HepG2 (cell line): ENCODE measurements around the gene ZC3H4. TPM values are rescaled to one million over a fixed set of nuclear protein-coding genes. Genes with fewer than 3 reads are reported as not detected.

Experiments used
- ATF7-NPFF ChIP-seq: sonication (generic); formaldehyde crosslinking; IDR thresholded peaks from 2 replicates; pipeline ENCODE4 v1.8.1; 2023; ENCODE audit warnings: mild to moderate bottlenecking, low read depth, missing genetic modification reagents, moderate library complexity
- JUND ChIP-seq: sonication (generic); formaldehyde crosslinking; IDR thresholded peaks from 2 replicates; pipeline ENCODE4 v1.8.0; 2022; ENCODE audit warnings: mild to moderate bottlenecking, missing genetic modification reagents
- MYC ChIP-seq: sonication (generic); formaldehyde crosslinking; IDR thresholded peaks from 2 replicates; pipeline ENCODE4 v1.9.0; 2021; ENCODE audit warnings: missing genetic modification reagents, borderline replicate concordance
- NFIC ChIP-seq: IDR thresholded peaks from 2 replicates; pipeline ENCODE4 v1.6.1; 2012; ENCODE audit warnings: mild to moderate bottlenecking, low read length, inconsistent platforms
- NFRKB ChIP-seq: fragments of 450-650 bp; IDR thresholded peaks from 2 replicates; pipeline ENCODE4 v1.6.1; 2017
- RBAK ChIP-seq: sonication (generic); formaldehyde crosslinking; IDR thresholded peaks from 2 replicates; pipeline ENCODE4 v1.5.1; 2020; ENCODE audit warnings: mild to moderate bottlenecking, missing genetic modification reagents
- TEAD2 ChIP-seq: sonication (generic); formaldehyde crosslinking; IDR thresholded peaks from 2 replicates; pipeline ENCODE4 v1.9.0; 2021; ENCODE audit warnings: missing genetic modification reagents
- ZNF430 ChIP-seq: sonication (generic); formaldehyde crosslinking; IDR thresholded peaks from 2 replicates; pipeline ENCODE4 v1.9.0; 2021; ENCODE audit warnings: mild to moderate bottlenecking, missing genetic modification reagents
- ZNF589 ChIP-seq: sonication (generic); formaldehyde crosslinking; conservative IDR thresholded peaks from 2 replicates; pipeline ENCODE4 v1.8.0; 2022; ENCODE audit warnings: mild to moderate bottlenecking, moderate library complexity, missing genetic modification reagents
- polyA plus RNA-seq, 8 experiments: library from polyadenylated mRNA; depleted of rRNA in 3 of 8; stranded (reverse) in 7 of 8; unstranded in 1 of 8; fragments of >200 nt; fragmentation: Illumina TruSeq in 4 of 8; extraction: Trizol in 4 of 8; gene quantifications; 2 replicates each; pipeline versions ENCODE4 v1.2.1 to v1.2.3, GENCODE V29; 2011 to 2016; ENCODE audit warnings: low read depth in 4 of 8, missing spikeins in 1 of 8, mixed read lengths in 1 of 8; ENCODE audit not compliant: insufficient read depth in 1 of 8
- total RNA-seq, 5 experiments: library from RNA; depleted of rRNA; stranded (reverse); fragments of >200 nt; fragmentation: Illumina TruSeq; extraction: Trizol; gene quantifications; 2 replicates each; pipeline ENCODE4 v1.2.3, GENCODE V29; 2016; ENCODE audit warnings: low read depth in 1 of 5
- TF ChIP-seq, protein P1 (sequence below): sonication (generic); formaldehyde crosslinking; IDR thresholded peaks from 2 replicates; pipeline ENCODE4 v1.4.0; 2020; ENCODE audit warnings: mild to moderate bottlenecking, missing genetic modification reagents
- TF ChIP-seq, protein P2 (sequence below), 2 experiments: fragments of 450-650 bp in 1 of 2; sonication (generic) in 1 of 2; formaldehyde crosslinking in 1 of 2; IDR thresholded peaks; 2 replicates each; pipeline versions ENCODE4 v1.6.1 to v1.8.0; 2016 to 2022; ENCODE audit warnings: antibody characterized with exemption in 1 of 2, mild to moderate bottlenecking in 1 of 2, missing genetic modification reagents in 1 of 2
- TF ChIP-seq, protein P3 (sequence below), 2 experiments: IDR thresholded peaks; 2 replicates each; pipeline ENCODE4 v1.6.1; 2011 to 2012; ENCODE audit warnings: low read length in 2 of 2, borderline replicate concordance in 1 of 2, low read depth in 1 of 2, mild to moderate bottlenecking in 1 of 2, moderate library complexity in 1 of 2

The ZC3H4 gene
- total and polyA plus RNA-seq, 2 of the 13 experiments (the other 11 are each of a cell fraction or from before 2014, with no cell fraction given) = 1.8 to 10.7 TPM

GRCh38 chr19:47112166-47112996 lies 1.2 kb downstream of the ZC3H4 start (continued):
- TF ChIP-seq ZNF430 (peak; percentile 32; the same call in 1 of the 2 replicates), TEAD2 (CRISPR knock-in tag) (no peak), NFRKB (peak; percentile 41; the same call in 1 of the 2 replicates), ZNF589 (CRISPR knock-in tag) (0 out of 2 replicates have a peak, but pooled peaks have one; percentile 32), MYC (peak; percentile 90), ATF7-NPFF (CRISPR knock-in tag) (peak; percentile 28; the same call in 1 of the 2 replicates), RBAK (0 out of 2 replicates have a peak, but pooled peaks have one; percentile 27), JUND (0 out of 2 replicates have a peak, but pooled peaks have one; percentile 22), NFIC (no peak)
- TF ChIP-seq, protein P1, sequence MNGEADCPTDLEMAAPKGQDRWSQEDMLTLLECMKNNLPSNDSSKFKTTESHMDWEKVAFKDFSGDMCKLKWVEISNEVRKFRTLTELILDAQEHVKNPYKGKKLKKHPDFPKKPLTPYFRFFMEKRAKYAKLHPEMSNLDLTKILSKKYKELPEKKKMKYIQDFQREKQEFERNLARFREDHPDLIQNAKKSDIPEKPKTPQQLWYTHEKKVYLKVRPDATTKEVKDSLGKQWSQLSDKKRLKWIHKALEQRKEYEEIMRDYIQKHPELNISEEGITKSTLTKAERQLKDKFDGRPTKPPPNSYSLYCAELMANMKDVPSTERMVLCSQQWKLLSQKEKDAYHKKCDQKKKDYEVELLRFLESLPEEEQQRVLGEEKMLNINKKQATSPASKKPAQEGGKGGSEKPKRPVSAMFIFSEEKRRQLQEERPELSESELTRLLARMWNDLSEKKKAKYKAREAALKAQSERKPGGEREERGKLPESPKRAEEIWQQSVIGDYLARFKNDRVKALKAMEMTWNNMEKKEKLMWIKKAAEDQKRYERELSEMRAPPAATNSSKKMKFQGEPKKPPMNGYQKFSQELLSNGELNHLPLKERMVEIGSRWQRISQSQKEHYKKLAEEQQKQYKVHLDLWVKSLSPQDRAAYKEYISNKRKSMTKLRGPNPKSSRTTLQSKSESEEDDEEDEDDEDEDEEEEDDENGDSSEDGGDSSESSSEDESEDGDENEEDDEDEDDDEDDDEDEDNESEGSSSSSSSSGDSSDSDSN (CRISPR knock-in tag) = peak; percentile 45
- TF ChIP-seq, protein P2, sequence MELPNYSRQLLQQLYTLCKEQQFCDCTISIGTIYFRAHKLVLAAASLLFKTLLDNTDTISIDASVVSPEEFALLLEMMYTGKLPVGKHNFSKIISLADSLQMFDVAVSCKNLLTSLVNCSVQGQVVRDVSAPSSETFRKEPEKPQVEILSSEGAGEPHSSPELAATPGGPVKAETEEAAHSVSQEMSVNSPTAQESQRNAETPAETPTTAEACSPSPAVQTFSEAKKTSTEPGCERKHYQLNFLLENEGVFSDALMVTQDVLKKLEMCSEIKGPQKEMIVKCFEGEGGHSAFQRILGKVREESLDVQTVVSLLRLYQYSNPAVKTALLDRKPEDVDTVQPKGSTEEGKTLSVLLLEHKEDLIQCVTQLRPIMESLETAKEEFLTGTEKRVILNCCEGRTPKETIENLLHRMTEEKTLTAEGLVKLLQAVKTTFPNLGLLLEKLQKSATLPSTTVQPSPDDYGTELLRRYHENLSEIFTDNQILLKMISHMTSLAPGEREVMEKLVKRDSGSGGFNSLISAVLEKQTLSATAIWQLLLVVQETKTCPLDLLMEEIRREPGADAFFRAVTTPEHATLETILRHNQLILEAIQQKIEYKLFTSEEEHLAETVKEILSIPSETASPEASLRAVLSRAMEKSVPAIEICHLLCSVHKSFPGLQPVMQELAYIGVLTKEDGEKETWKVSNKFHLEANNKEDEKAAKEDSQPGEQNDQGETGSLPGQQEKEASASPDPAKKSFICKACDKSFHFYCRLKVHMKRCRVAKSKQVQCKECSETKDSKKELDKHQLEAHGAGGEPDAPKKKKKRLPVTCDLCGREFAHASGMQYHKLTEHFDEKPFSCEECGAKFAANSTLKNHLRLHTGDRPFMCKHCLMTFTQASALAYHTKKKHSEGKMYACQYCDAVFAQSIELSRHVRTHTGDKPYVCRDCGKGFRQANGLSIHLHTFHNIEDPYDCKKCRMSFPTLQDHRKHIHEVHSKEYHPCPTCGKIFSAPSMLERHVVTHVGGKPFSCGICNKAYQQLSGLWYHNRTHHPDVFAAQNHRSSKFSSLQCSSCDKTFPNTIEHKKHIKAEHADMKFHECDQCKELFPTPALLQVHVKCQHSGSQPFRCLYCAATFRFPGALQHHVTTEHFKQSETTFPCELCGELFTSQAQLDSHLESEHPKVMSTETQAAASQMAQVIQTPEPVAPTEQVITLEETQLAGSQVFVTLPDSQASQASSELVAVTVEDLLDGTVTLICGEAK (IDR thresholded peaks at IDR 0.05) = no peak
- TF ChIP-seq, protein P2 (CRISPR knock-in tag; IDR thresholded peaks at IDR 0.05) = peak; percentile 40; the same call in 1 of the 2 replicates
- TF ChIP-seq, protein P3, sequence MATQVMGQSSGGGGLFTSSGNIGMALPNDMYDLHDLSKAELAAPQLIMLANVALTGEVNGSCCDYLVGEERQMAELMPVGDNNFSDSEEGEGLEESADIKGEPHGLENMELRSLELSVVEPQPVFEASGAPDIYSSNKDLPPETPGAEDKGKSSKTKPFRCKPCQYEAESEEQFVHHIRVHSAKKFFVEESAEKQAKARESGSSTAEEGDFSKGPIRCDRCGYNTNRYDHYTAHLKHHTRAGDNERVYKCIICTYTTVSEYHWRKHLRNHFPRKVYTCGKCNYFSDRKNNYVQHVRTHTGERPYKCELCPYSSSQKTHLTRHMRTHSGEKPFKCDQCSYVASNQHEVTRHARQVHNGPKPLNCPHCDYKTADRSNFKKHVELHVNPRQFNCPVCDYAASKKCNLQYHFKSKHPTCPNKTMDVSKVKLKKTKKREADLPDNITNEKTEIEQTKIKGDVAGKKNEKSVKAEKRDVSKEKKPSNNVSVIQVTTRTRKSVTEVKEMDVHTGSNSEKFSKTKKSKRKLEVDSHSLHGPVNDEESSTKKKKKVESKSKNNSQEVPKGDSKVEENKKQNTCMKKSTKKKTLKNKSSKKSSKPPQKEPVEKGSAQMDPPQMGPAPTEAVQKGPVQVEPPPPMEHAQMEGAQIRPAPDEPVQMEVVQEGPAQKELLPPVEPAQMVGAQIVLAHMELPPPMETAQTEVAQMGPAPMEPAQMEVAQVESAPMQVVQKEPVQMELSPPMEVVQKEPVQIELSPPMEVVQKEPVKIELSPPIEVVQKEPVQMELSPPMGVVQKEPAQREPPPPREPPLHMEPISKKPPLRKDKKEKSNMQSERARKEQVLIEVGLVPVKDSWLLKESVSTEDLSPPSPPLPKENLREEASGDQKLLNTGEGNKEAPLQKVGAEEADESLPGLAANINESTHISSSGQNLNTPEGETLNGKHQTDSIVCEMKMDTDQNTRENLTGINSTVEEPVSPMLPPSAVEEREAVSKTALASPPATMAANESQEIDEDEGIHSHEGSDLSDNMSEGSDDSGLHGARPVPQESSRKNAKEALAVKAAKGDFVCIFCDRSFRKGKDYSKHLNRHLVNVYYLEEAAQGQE (IDR thresholded peaks at IDR 0.05; ENCODE audit: borderline replicate concordance in 1 of 2, low read depth in 1 of 2, low read length in 2 of 2) = peak in 1 of 2 experiments; percentile 27; a peak in 1 of 4 replicates
